ENCODE measurements around the gene C10orf88. TPM values are rescaled to one million over a fixed set of nuclear protein-coding genes. Genes with fewer than 3 reads are reported as not detected.

C10orf88 gene
- polyA plus RNA-seq, 6 donors from 2014 or later, result 3.4 to 12.5 (median 7.6) TPM

Other genes starting within 250 kb of the C10orf88 start
- 1 to 10 TPM in 3 of 6 donors, under 1 TPM in 2, not detected in 1; 0.29 to 1.7 (median 1.2) TPM for gene CUZD1, start 108.4 kb downstream of the C10orf88 start, polyA plus RNA-seq (ENCODE audit: low read depth in 6 of 6)
- gene FAM24B, start 74.6 kb downstream of the C10orf88 start, polyA plus RNA-seq (ENCODE audit: low read depth in 6 of 6), result 10 to 100 TPM in 4 of 6 donors, 1 to 10 TPM in 2; 5.0 to 14.0 (median 11.5) TPM
- gene FAM24A, start 43.6 kb downstream of the C10orf88 start, polyA plus RNA-seq (ENCODE audit: low read depth in 6 of 6), result not detected
- gene PSTK, start 26.2 kb upstream of the C10orf88 start, polyA plus RNA-seq (ENCODE audit: low read depth in 6 of 6), result 1 to 10 TPM; 3.5 to 7.8 (median 6.7) TPM
- 10 to 100 TPM; 12.1 to 18.7 (median 16.0) TPM for gene IKZF5, start 54.6 kb upstream of the C10orf88 start, polyA plus RNA-seq (ENCODE audit: low read depth in 6 of 6)
- 10 to 100 TPM; 18.4 to 28.6 (median 25.1) TPM for gene ACADSB, start 54.8 kb upstream of the C10orf88 start, polyA plus RNA-seq (ENCODE audit: low read depth in 6 of 6)
- gene HMX3, start 181.7 kb upstream of the C10orf88 start, polyA plus RNA-seq (ENCODE audit: low read depth in 6 of 6), result not detected
- gene HMX2, start 193.9 kb upstream of the C10orf88 start, polyA plus RNA-seq (ENCODE audit: low read depth in 6 of 6), result not detected
- 100 to 1,000 TPM; 135 to 244 (median 163) TPM for gene BUB3, start 200.2 kb upstream of the C10orf88 start, polyA plus RNA-seq (ENCODE audit: low read depth in 6 of 6)

All from naive B cell (primary cell).